HCT116 (cell line): ENCODE results near the gene LRRTM4.

Source experiments
- CEBPB ChIP-seq: IDR thresholded peaks from 2 replicates; pipeline ENCODE4 v1.6.1; 2012; ENCODE audit warnings: low read depth
- CTCF ChIP-seq, 3 experiments: fragments of 200-600 bp in 1 of 3; sonication (generic) in 1 of 3; IDR thresholded peaks in 2 of 3; conservative IDR thresholded peaks in 1 of 3; 2 replicates each; pipeline ENCODE4 v1.5.1; 2012 to 2017; ENCODE audit warnings: low read depth in 2 of 3, low read length in 2 of 3, antibody characterized with exemption in 1 of 3, borderline replicate concordance in 1 of 3, control low read depth in 1 of 3, mild to moderate bottlenecking in 1 of 3, mixed read lengths in 1 of 3, mixed run types in 1 of 3, moderate library complexity in 1 of 3; ENCODE audit not compliant: insufficient read depth in 1 of 3
- EZH2 ChIP-seq: fragments of 200-600 bp; sonication (generic); IDR thresholded peaks from 2 replicates; pipeline ENCODE4 v1.6.1; 2017; ENCODE audit warnings: antibody characterized with exemption, mixed run types
- JUND ChIP-seq: IDR thresholded peaks from 2 replicates; pipeline ENCODE4 v1.6.1; 2012
- POLR2A ChIP-seq: IDR thresholded peaks from 2 replicates; pipeline ENCODE4 v1.7.0; 2011; ENCODE audit warnings: borderline replicate concordance; ENCODE audit not compliant: insufficient read depth, insufficient read length; ENCODE audit errors: extremely low read depth
- POLR2AphosphoS5 ChIP-seq: IDR thresholded peaks from 2 replicates; pipeline ENCODE4 v1.6.1; 2011; ENCODE audit warnings: mild to moderate bottlenecking, low read depth, low read length, moderate library complexity
- SP1 ChIP-seq: IDR thresholded peaks from 2 replicates; pipeline ENCODE4 v1.6.1; 2012; ENCODE audit warnings: low read depth
- SRF ChIP-seq: IDR thresholded peaks from 2 replicates; pipeline ENCODE4 v1.6.1; 2012; ENCODE audit warnings: low read depth
- TCF7L2 ChIP-seq: IDR thresholded peaks from 2 replicates; pipeline ENCODE4 v1.7.0; 2011; ENCODE audit warnings: borderline replicate concordance, inconsistent platforms; ENCODE audit not compliant: insufficient read depth, insufficient read length; ENCODE audit errors: extremely low read depth
- YY1 ChIP-seq: IDR thresholded peaks from 2 replicates; pipeline ENCODE4 v1.6.1; 2011; ENCODE audit warnings: low read length, low read depth, moderate library complexity, mild to moderate bottlenecking; ENCODE audit not compliant: insufficient replicate concordance; ENCODE audit errors: extremely low read depth
- ZBTB33 ChIP-seq: IDR thresholded peaks from 2 replicates; pipeline ENCODE4 v1.6.1; 2011; ENCODE audit warnings: mild to moderate bottlenecking, low read length, moderate library complexity; ENCODE audit not compliant: insufficient replicate concordance; ENCODE audit errors: extremely low read depth
- ZNF274 ChIP-seq: fragments of 200-500 bp; sonication (Bioruptor generic); IDR thresholded peaks from 2 replicates; pipeline ENCODE4 v1.6.1; 2014; ENCODE audit warnings: mild to moderate bottlenecking, low read depth, low read length, inconsistent platforms

- TF ChIP-seq CTCF (IDR thresholded peaks at IDR 0.05 in 2 of 3, conservative IDR thresholded peaks at IDR 0.05 in 1 of 3; ENCODE audit: borderline replicate concordance in 1 of 3, insufficient read depth in 1 of 3, low read depth in 2 of 3, low read length in 2 of 3) (no peak), CEBPB (no peak), POLR2A (no peak), ZBTB33 (no peak), EZH2 (no peak), TCF7L2 (peak; percentile 87), SP1 (no peak), JUND (no peak), ZNF274 (no peak), YY1 (no peak), SRF (no peak), POLR2AphosphoS5 (no peak)
Measured at GRCh38 chr2:77009307-77009706, 512.9 kb downstream of the LRRTM4 start.
